Ramos (cell line): ENCODE data around the gene SMIM45.

Experiments used
- in situ Hi-C: fragments of 300-500 bp; cut with MboI; formaldehyde crosslinking; loops from one replicate; pipeline ENCODE4 v1.14.3; 2022; ENCODE audit warnings: low sequenced_read_pairs; ENCODE audit not compliant: unreplicated experiment

SMIM45 gene

GRCh38 chr22:41964112-41964491 lies 12.2 kb downstream of the SMIM45 start:
- in situ Hi-C loops: loop anchor here (10.0 kb wide), 2 partner anchors 151 to 471 kb away; partner anchors contain the start of gene NFAM1

- in situ Hi-C loops: loop anchor here (10.0 kb wide), 2 partner anchors 149 to 469 kb away; partner anchors contain the start of gene NFAM1
Observed at GRCh38 chr22:41966225-41966606, 14.3 kb downstream of the SMIM45 start.

GRCh38 chr22:41966607-41967240 lies 14.8 kb downstream of the SMIM45 start:
- in situ Hi-C loops: loop anchor here (10.0 kb wide), 2 partner anchors 148 to 468 kb away; partner anchors contain the start of gene NFAM1

- in situ Hi-C loops: loop anchor here (10.0 kb wide), 2 partner anchors 146 to 466 kb away; partner anchors contain the start of gene NFAM1
Observed at GRCh38 chr22:41968601-41969000, 16.7 kb downstream of the SMIM45 start.

GRCh38 chr22:41969110-41969646 lies 17.2 kb downstream of the SMIM45 start, which contains the start of gene SEPTIN3:
Gene SEPTIN3, plus strand, starts transcription at chr22:41969443. Its CDS starts 2,050 bp downstream, at chr22:41971493.
- in situ Hi-C loops: loop anchor here (10.0 kb wide), 2 partner anchors 146 to 466 kb away; partner anchors contain the start of gene NFAM1

- in situ Hi-C loops: no loop called here
Observed at GRCh38 chr22:41970601-41971000, 18.7 kb downstream of the SMIM45 start.

GRCh38 chr22:41971431-41971830 lies 19.5 kb downstream of the SMIM45 start:
- in situ Hi-C loops: no loop called here

- in situ Hi-C loops: no loop called here
Observed at GRCh38 chr22:41974691-41975290, 22.8 kb downstream of the SMIM45 start.

GRCh38 chr22:41975299-41976069 lies 23.5 kb downstream of the SMIM45 start:
- in situ Hi-C loops: no loop called here

- in situ Hi-C loops: no loop called here
Observed at GRCh38 chr22:41976070-41976901, 24.3 kb downstream of the SMIM45 start.

GRCh38 chr22:41976961-41977566 lies 25.1 kb downstream of the SMIM45 start:
- in situ Hi-C loops: no loop called here

- in situ Hi-C loops: no loop called here
Observed at GRCh38 chr22:41978732-41979131, 26.8 kb downstream of the SMIM45 start.

GRCh38 chr22:41979423-41980250 lies 27.7 kb downstream of the SMIM45 start:
- in situ Hi-C loops: no loop called here

GRCh38 chr22:41982865-41983264 lies 30.9 kb downstream of the SMIM45 start:
- in situ Hi-C loops: no loop called here

GRCh38 chr22:41983513-41984405 lies 31.8 kb downstream of the SMIM45 start:
- in situ Hi-C loops: no loop called here

GRCh38 chr22:41987276-41987675 lies 35.3 kb downstream of the SMIM45 start:
- in situ Hi-C loops: no loop called here

- in situ Hi-C loops: no loop called here
Observed at GRCh38 chr22:41989246-41989645, 37.3 kb downstream of the SMIM45 start.

GRCh38 chr22:41991111-41991510 lies 39.2 kb downstream of the SMIM45 start:
- in situ Hi-C loops: no loop called here
